Spinal cord (tissue), 10 donors: ENCODE data around the gene SUV39H1. TPM values are rescaled to one million over a fixed set of nuclear protein-coding genes. Genes with fewer than 3 reads are reported as not detected.

Experiments
- DNase-seq, 6 donors: peaks; one replicate each; pipeline versions ENCODE4 v3.0.0 to v3.0.0-alpha.2; 2013 to 2015; ENCODE audit warnings: low spot score in 6 of 6, low read depth in 4 of 6
- H3K27ac ChIP-seq: one replicate; pipeline ENCODE4 v1.5.1; 2013; ENCODE audit warnings: low read depth, low read length, control low read depth
- H3K27me3 ChIP-seq: one replicate; pipeline ENCODE4 v1.6.1; 2013; ENCODE audit warnings: low read length; ENCODE audit not compliant: control insufficient read depth, insufficient read depth
- H3K36me3 ChIP-seq: one replicate; pipeline ENCODE4 v1.6.1; 2013; ENCODE audit warnings: low read length; ENCODE audit not compliant: control insufficient read depth, insufficient read depth
- H3K4me1 ChIP-seq: one replicate; pipeline ENCODE4 v1.6.1; 2013; ENCODE audit warnings: low read length; ENCODE audit not compliant: control insufficient read depth, insufficient read depth
- H3K4me3 ChIP-seq: one replicate; pipeline ENCODE4 v1.5.1; 2013; ENCODE audit warnings: low read depth, low read length, control low read depth
- H3K9me3 ChIP-seq: one replicate; pipeline ENCODE4 v1.6.1; 2013; ENCODE audit warnings: low read length; ENCODE audit not compliant: control insufficient read depth, insufficient read depth
- WGBS: methylation state at CpG from one replicate; pipeline ENCODE4 v1.1.5; 2013; ENCODE audit warnings: missing lambda C conversion rate; ENCODE audit not compliant: insufficient coverage; 5-methylcytosine and 5-hydroxymethylcytosine counted together
- polyA plus RNA-seq, 2 donors: library from polyadenylated mRNA; unstranded; fragments of 120-200 nt; gene quantifications; one replicate each; pipeline ENCODE4 v1.2.1, GENCODE V29; 2013; ENCODE audit not compliant: insufficient read length in 2 of 2
- total RNA-seq, 2 donors: library from RNA; depleted of rRNA in 1 of 2; stranded (reverse); fragments of 120-200 nt in 1 of 2; fragments of >200 nt in 1 of 2; gene quantifications; one replicate each; pipeline versions ENCODE4 v1.2.3 to v1.2.4, GENCODE V29; 2013 to 2014
- donor health status: healthy.

Gene SUV39H1
- total and polyA plus RNA-seq, 4 donors = 3.0 to 8.2 (median 5.9) TPM

GRCh38 chrX:48721916-48722315 lies 25.4 kb downstream of the SUV39H1 start:
- Histone ChIP-seq H3K4me3 (no peak overlapping the region), H3K4me1 (no peaks in the 10 kb centered on the region), H3K9me3 (no peaks in the 10 kb centered on the region), H3K36me3 (no peaks in the 10 kb centered on the region), H3K27me3 (no peaks in the 10 kb centered on the region), H3K27ac (no peak overlapping the region)
- no peak for DNase-seq

GRCh38 chrX:48726596-48726995 lies 30.1 kb downstream of the SUV39H1 start:
- Histone ChIP-seq H3K9me3 (no peaks in the 10 kb centered on the region), H3K27ac (no peak overlapping the region), H3K4me3 (no peak overlapping the region), H3K27me3 (no peaks in the 10 kb centered on the region), H3K4me1 (no peaks in the 10 kb centered on the region), H3K36me3 (no peaks in the 10 kb centered on the region)
- no peak for DNase-seq
- WGBS = no CpG with 5 or more reads among the region's 2 CpGs

DNA sequence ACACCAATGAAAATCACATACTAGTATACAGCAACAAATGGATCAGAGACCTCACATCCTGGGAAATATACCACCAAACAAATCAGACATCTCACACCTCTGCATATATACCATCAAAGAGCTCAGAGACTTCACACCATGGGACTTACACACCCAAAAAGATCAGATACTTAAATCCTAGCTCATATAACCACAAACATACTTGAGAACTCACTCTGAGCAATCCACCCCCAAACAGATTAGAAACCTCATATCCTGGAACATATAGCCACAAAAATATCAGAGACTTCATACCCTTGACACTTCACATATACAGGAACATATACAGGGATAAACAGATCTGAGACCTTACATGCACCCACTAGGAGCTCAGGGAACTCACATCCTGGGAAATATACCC lies 32.1 kb downstream of the SUV39H1 start:
- Histone ChIP-seq H3K27me3 (no peaks in the 10 kb centered on the region), H3K27ac (no peak overlapping the region), H3K4me1 (no peaks in the 10 kb centered on the region), H3K9me3 (no peaks in the 10 kb centered on the region), H3K36me3 (peaks cover 3% of the 10 kb centered on the region), H3K4me3 (no peak overlapping the region)
- no peak for DNase-seq

DNA sequence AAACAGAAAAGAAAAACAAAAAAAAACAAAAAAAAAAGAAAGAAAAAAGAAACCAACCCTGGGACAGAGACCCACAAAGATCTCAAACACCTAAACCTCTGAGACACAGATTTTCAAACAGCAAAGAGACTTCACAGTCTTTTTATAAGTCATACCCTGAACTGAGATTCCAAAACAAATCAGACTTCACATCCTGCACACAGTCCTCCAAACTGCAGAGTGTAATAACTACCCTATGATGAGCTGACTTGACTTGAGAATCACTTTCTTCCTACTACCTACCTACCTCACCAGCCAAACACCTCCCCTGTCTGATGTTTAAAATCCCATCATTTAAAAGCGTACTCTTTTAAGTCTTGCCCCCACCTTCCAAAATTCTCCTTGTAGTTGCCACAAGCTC lies 39.8 kb downstream of the SUV39H1 start:
- no peak overlapping the region for H3K27ac ChIP-seq
- WGBS = 75% methylated on average over 1 of the region's 1 CpG
- H3K4me1 ChIP-seq = peaks cover 11% of the 10 kb centered on the region
- H3K4me3 ChIP-seq = peak overlapping the region; percentile 70
- peak in 1 of 6 donors; percentile 1 for DNase-seq
- H3K9me3 ChIP-seq = no peaks in the 10 kb centered on the region
- H3K27me3 ChIP-seq = no peaks in the 10 kb centered on the region
- H3K36me3 ChIP-seq = peaks cover 3% of the 10 kb centered on the region

DNA sequence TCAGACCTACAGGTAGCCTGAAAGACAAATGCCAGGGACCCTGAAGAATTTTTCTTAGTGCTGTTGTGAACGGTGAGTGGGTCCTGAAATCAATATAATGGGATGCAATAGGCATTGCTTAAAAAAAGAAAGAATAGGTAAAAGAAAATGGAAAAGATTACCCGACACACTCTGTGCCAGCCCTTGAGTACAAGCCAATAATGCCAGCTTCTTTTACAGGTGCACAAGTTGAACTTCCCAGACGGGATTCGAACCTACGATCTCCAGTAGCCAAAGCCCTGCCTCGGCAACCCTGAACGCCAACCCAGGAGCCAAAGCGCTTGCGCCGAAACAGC lies 40.3 kb downstream of the SUV39H1 start:
- H3K36me3 ChIP-seq = peaks cover 3% of the 10 kb centered on the region
- H3K27me3 ChIP-seq = no peaks in the 10 kb centered on the region
- no peaks in the 10 kb centered on the region for H3K9me3 ChIP-seq
- peaks cover 11% of the 10 kb centered on the region for H3K4me1 ChIP-seq
- H3K27ac ChIP-seq = no peak overlapping the region
- 30% methylated on average over 9 of the region's 10 CpGs for WGBS
- DNase-seq = no peak
- peak overlapping the region; percentile 70 for H3K4me3 ChIP-seq

DNA sequence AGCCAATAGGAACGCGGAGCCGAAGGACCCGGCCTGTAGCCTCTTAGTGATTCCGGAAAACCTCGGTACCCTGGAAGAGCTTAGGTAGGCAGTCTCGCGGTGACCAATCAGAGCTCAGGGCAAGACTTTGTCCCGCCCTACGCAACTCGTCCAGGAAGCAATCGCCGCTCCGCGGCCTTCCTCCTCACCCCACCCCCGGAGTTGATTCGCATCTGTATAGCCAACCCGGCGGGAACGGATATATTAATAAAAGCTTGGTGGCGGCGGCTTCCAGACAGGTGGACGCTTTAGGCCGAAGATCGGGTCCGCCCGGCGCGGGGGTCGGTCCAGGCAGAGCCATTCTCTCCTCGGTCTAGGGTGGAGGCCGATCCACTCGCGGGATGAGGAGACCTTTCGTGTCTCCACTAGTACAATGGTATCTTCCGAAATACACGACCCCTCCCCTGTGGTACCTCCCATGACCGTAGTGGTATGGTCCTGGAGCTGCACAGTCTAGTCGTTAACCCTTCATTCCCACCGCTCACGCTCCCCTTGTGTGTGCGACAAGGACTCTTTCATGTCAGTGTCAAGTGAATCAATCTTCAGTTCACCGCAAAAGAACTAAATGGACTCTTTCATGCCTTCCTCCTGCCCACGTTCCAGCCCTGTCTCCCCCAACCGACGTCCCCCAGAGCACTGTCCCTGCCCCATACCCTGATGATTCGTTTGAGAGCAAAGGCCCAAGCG lies 40.8 kb downstream of the SUV39H1 start:
- Histone ChIP-seq H3K9me3 (no peaks in the 10 kb centered on the region), H3K27me3 (no peaks in the 10 kb centered on the region), H3K4me1 (peaks cover 11% of the 10 kb centered on the region), H3K4me3 (peak overlapping the region; percentile 70), H3K27ac (peak overlapping the region; percentile 98), H3K36me3 (peaks cover 3% of the 10 kb centered on the region)
- WGBS = 31% methylated on average over 48 of the region's 48 CpGs
- peak; percentile 81 to 99 (median 87) for DNase-seq

DNA sequence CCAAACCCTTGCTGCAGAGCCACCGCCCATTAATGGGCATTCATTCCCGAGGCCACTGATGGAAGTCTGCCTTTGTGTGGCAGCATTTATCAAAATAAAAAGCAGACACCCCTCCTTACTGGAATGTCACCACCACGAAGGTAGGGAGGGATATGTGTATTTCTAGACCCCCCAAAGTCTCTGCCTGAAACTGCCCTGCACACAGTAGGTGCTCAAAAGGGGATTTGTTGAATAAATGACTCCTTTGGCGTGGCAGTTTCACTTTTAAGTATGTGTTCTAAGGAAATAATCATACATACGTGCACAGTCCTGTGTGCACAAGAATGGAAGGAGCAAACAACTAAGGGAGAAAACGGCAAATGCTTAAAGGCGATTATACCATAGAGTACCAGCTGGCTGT lies 41.4 kb downstream of the SUV39H1 start:
- DNase-seq = peak in 3 of 6 donors; percentile 1 to 59 (median 3)
- peak overlapping the region; percentile 70 for H3K4me3 ChIP-seq
- H3K27ac ChIP-seq = peak overlapping the region; percentile 98
- H3K9me3 ChIP-seq = no peaks in the 10 kb centered on the region
- peaks cover 2% of the 10 kb centered on the region for H3K36me3 ChIP-seq
- no peaks in the 10 kb centered on the region for H3K27me3 ChIP-seq
- WGBS = 46% methylated on average over 5 of the region's 7 CpGs
- H3K4me1 ChIP-seq = peaks cover 11% of the 10 kb centered on the region

DNA sequence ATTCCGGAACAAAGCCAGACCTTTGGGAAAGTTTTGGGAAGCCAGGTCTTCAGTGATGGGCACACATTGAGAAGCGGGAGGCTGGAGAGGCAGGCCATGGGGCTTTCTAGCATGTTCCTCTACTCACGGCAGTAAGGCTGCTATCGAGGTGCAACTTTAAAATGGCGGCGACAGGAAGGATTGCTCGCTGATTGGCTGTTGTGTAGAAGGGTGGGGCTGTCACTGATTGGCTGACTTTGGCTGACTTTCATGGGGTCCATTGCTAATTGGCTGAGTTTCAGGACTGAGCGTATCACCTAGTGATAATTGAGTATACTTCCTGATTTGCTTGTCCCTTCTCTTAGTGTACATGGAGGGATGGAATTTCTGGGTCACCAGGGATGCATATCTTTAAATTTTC lies 45.3 kb downstream of the SUV39H1 start:
- Histone ChIP-seq H3K27me3 (no peaks in the 10 kb centered on the region), H3K4me1 (peaks cover 5% of the 10 kb centered on the region), H3K27ac (no peak overlapping the region), H3K9me3 (no peaks in the 10 kb centered on the region), H3K4me3 (no peak overlapping the region), H3K36me3 (no peaks in the 10 kb centered on the region)
- no peak for DNase-seq
- WGBS = 91% methylated on average over 7 of the region's 8 CpGs

- Histone ChIP-seq H3K4me1 (no peaks in the 10 kb centered on the region), H3K4me3 (no peak overlapping the region), H3K27me3 (no peaks in the 10 kb centered on the region), H3K36me3 (no peaks in the 10 kb centered on the region), H3K27ac (no peak overlapping the region), H3K9me3 (no peaks in the 10 kb centered on the region)
- no peak for DNase-seq
- 80% methylated on average over 3 of the region's 4 CpGs for WGBS
Measured at GRCh38 chrX:48745222-48745621, 48.7 kb downstream of the SUV39H1 start.

DNA sequence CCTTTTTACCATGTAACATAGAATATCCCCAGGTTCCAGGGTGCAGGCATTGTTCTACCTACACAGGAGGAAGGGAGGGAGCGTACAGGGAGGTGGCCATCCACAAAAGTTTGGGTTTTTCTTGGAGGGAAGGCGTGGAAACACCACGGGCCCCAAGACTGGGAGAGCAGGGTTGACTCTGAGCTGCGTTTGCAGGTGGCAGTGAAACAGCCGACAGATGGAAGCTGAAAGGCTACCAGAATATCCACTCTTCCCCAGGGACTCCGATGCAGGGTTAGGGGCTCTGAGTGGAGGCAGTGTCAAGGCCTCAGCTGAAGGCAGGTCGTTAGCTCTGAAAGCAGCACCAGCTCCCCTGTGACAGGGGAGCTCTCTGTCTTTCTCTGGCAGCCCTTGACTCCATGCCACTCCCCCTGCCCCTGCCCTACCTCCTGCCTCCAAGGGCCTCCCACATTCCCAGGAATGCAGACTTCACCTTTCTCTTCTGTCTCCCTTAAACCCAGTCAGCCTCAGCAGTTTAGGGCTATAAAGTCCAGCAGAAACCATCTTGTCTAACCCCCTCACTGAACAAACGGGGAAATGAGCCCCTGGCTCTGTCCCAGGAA lies 51.0 kb downstream of the SUV39H1 start:
- no peaks in the 10 kb centered on the region for H3K4me1 ChIP-seq
- H3K27me3 ChIP-seq = no peaks in the 10 kb centered on the region
- H3K27ac ChIP-seq = no peak overlapping the region
- H3K36me3 ChIP-seq = no peaks in the 10 kb centered on the region
- H3K9me3 ChIP-seq = no peaks in the 10 kb centered on the region
- DNase-seq = no peak
- 56% methylated on average over 3 of the region's 8 CpGs for WGBS
- H3K4me3 ChIP-seq = no peak overlapping the region
